MV-4-11 (cell line): ENCODE measurements around the gene RCBTB2.

ENCODE experiments used
- DNase-seq: peaks from one replicate; lab custom pipeline; 2025; lab: John Stamatoyannopoulos, UW

Gene RCBTB2

DNA sequence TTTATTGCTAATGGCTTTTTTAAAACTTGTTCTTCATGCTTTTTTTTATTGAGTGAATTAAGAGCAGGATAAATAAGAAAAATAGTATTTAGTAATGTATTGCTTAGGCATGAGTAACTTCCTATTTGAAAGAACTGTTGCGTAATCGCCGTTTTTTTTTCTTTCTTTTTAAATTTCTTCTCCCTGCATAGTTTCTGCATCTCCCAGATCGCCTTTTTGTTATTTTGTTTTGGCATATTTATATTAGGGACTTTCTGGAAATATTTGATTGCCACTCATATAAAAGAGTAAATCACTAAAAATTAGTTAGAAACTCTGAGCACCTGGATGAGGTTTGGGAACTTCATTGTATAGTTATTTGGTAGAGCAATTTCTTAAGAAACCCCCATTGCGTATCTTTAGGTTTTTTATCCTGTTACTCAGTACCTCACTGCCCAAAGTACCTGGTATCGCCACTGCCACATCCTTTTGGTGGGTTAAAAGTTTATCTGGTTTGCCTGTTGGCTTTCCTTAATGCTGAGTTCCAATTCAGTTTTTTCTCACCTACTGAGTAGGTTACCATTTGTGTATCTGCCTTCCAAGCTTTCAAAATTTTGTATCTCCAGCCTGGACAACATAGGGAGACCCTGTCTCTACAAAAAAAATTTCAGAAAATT is 83.8 kb downstream of the RCBTB2 start:
- DNase-seq = peak; percentile 76

DNA sequence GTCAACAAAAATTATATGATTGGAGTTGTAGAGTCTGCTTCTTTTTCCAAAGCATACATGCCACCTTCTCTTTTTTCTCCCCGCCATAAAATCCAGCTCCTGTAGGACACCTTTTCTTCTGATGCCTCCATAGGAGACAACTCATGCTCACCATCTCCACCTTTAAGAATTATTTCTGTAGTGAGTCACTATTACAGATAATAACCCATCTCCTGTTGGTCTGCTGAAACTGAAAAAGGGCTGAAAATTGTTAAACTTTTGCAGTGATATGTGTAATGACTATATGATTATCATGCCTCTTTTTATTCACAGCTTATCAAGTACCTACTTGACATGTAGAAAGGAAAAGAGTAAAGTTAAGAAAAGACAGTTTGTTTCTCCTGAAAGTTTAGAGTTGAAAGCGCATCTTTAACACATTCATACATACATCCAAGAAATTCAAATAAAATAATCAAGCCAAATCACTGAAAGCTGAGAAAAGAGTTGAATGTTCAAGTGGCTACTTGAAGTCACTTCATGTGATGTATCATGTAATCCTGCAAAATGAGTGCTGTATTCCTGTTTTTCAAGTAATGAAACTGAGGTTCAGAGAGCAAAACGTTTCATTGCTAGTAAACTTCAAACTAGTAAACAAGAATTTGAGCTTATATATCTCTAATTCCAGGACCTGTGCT is 84.5 kb downstream of the RCBTB2 start:
- DNase-seq = no peak

GRCh38 chr13:48446464-48446863 is 86.4 kb downstream of the RCBTB2 start:
- DNase-seq = peak; percentile 65

GRCh38 chr13:48443442-48444208 is 89.3 kb downstream of the RCBTB2 start:
- no peak for DNase-seq
